Mesothelial cell of epicardium (in vitro differentiated cells): ENCODE results near the gene MARCHF6. TPM values are rescaled to one million over a fixed set of nuclear protein-coding genes. Genes with fewer than 3 reads are reported as not detected.
"Not testable (repeated sequence)": the region's sequence is repeated elsewhere in the genome, so short reads cannot be mapped to it uniquely, and the experiment has no call there.

Experiments
- DNase-seq, 2 experiments: peaks; one replicate each; pipeline ENCODE4 v3.0.0; 2021; ENCODE audit warnings: low spot score in 2 of 2; ENCODE audit not compliant: unreplicated experiment in 2 of 2
- H3K27ac Mint-ChIP-seq: 2 replicates; pipeline ENCODE4 v1.8.0; 2021; ENCODE audit warnings: mixed read lengths
- H3K27me3 Mint-ChIP-seq: 2 replicates; pipeline ENCODE4 v1.8.0; 2021; ENCODE audit warnings: low read depth, mixed read lengths
- H3K36me3 Mint-ChIP-seq: 2 replicates; pipeline ENCODE4 v1.8.0; 2021; ENCODE audit warnings: mixed read lengths
- H3K4me1 Mint-ChIP-seq: 2 replicates; pipeline ENCODE4 v1.8.0; 2021; ENCODE audit warnings: mixed read lengths
- H3K4me3 Mint-ChIP-seq: 2 replicates; pipeline ENCODE4 v1.8.0; 2021; ENCODE audit warnings: mild to moderate bottlenecking, moderate library complexity, mixed read lengths
- H3K9me3 Mint-ChIP-seq: 2 replicates; pipeline ENCODE4 v1.8.0; 2021; ENCODE audit warnings: mixed read lengths
- total RNA-seq: library from RNA; stranded (reverse); gene quantifications from 3 replicates; pipeline ENCODE4 v1.2.1, GENCODE V29; 2021
- TF ChIP-seq, protein P1 (sequence below): fragments of 200-600 bp; sonication (generic); IDR thresholded peaks from one replicate; pipeline ENCODE4 v1.5.0; 2021; ENCODE audit warnings: antibody characterized with exemption; ENCODE audit not compliant: unreplicated experiment

Gene MARCHF6
- total RNA-seq, 1 donor from 2014 or later: 273 TPM

DNA sequence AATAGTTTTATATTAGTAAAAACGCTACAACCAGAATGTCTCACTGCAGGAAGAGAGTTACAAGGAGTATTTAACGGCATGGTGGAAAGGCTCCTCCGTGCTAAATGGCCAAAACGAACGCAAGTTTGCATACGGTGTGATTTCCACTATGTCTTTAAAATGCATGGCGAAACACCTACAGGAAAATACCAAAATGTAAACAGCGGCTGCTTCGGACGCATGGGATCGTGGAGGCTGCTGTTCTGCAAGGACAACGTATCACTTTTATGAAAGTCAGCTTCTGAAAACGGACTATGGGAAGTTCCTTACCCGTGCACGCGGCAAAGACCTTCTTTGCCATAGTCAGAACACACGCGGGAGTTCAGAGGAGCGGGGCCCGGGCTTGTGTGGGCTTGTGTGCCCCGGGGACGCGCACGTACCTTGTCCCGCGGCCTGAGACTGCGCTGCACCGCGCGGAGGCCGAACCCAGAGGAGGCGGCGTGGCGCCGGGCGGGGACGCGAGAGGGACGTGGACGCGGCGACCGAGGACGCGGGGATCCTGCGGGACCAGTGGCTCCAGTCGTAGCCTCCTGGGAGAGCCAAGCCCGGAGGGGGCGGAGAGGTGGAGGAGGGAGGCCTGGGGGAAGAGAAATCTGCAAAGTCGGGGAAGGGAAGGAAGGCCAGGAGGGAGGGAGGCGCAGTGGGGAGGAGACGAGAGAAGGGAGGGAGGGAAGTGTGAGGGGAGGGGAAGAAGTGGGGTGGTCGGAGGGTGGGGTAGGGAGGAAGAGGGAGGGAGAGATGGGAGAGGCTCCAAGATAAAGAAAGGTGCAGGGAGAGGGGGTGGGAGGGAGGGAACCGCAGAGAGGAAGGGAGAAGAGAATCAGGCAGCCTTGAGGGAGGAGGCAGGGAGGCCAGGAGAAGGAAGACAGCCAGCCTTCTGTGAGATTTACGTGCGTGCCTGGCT is 46.0 kb upstream of the MARCHF6 start, which contains the start of gene CMBL:
Gene CMBL (minus strand): TSS at position 697 of the 943 bp plus-strand sequence. CDS start 17,140 bp downstream, outside the sequence.
- H3K9me3 Mint-ChIP-seq: no peaks in the 10 kb centered on the region
- H3K4me1 Mint-ChIP-seq: peaks cover 28% of the 10 kb centered on the region
- peak within 1 kb of the TSS; percentile 89 for H3K4me3 Mint-ChIP-seq
- H3K27ac Mint-ChIP-seq: peak within 1 kb of the TSS; percentile 95
- TF ChIP-seq, protein P1, sequence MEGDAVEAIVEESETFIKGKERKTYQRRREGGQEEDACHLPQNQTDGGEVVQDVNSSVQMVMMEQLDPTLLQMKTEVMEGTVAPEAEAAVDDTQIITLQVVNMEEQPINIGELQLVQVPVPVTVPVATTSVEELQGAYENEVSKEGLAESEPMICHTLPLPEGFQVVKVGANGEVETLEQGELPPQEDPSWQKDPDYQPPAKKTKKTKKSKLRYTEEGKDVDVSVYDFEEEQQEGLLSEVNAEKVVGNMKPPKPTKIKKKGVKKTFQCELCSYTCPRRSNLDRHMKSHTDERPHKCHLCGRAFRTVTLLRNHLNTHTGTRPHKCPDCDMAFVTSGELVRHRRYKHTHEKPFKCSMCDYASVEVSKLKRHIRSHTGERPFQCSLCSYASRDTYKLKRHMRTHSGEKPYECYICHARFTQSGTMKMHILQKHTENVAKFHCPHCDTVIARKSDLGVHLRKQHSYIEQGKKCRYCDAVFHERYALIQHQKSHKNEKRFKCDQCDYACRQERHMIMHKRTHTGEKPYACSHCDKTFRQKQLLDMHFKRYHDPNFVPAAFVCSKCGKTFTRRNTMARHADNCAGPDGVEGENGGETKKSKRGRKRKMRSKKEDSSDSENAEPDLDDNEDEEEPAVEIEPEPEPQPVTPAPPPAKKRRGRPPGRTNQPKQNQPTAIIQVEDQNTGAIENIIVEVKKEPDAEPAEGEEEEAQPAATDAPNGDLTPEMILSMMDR: no peak
- no peaks in the 10 kb centered on the region for H3K27me3 Mint-ChIP-seq
- H3K36me3 Mint-ChIP-seq: peaks cover 7% of the 10 kb centered on the region
- peak; percentile 36 to 68 for DNase-seq

DNA sequence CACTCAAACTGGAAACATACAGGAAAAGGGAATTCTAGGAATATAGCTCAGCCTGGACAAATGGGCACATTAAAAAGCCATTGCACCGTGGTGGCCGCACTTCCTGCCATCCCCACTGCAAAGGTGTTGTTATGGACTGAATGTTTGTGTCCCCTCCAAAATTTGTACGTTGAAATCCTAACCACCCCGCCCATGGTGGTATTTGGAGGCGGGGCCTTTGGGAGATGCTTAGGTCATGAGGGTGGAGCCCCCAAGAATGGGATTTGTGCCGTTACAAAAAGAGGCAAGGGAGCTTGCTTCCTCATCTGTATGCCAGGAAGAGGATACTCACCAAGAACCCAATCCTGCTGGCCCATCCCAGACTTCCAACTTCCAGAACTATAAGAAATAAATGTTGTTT is 44.7 kb upstream of the MARCHF6 start:
- no peak overlapping the region for H3K27ac Mint-ChIP-seq
- TF ChIP-seq, protein P1: no peak
- H3K36me3 Mint-ChIP-seq: peaks cover 3% of the 10 kb centered on the region
- H3K4me3 Mint-ChIP-seq: peak overlapping the region; percentile 51
- H3K4me1 Mint-ChIP-seq: peaks cover 28% of the 10 kb centered on the region
- H3K27me3 Mint-ChIP-seq: no peaks in the 10 kb centered on the region
- DNase-seq: no peak
- H3K9me3 Mint-ChIP-seq: no peaks in the 10 kb centered on the region

DNA sequence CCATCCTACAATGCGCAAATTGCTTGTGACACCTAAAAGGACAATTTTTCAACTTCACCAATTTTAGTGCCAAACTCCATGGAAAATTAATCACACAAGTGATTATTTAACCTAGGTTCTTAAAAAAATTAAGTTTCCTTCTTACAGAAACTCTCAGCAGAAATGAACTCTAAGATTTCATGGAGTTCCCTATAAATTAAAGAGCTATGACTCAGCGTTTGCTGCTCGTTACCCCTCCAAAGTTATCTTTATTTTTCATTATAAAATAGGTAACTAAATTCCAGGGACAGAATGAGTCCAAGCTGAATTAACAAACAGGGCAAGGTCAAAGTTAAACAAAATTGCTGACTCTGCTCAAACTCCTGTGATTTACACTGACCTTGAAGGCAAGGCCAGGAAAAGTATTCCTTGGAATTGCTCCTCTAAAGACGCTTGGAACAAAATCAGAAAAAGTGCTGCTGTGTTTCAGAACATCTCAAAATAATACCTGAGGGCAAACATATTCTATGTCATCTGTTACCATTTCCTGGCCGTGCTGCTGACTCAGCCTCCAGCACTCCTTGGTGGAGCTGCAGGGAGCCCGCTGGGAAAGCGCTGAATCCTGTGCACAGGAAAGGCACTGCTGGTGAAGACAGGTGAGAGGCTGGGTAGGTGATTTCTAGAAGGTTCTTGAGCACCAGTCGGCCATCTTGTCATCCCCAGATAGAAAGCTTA is 43.3 kb upstream of the MARCHF6 start:
- H3K9me3 Mint-ChIP-seq: no peaks in the 10 kb centered on the region
- H3K4me3 Mint-ChIP-seq: no peak overlapping the region
- H3K27ac Mint-ChIP-seq: peak overlapping the region; percentile 82
- H3K27me3 Mint-ChIP-seq: no peaks in the 10 kb centered on the region
- DNase-seq: no peak
- peaks cover 28% of the 10 kb centered on the region for H3K4me1 Mint-ChIP-seq
- TF ChIP-seq, protein P1: no peak
- H3K36me3 Mint-ChIP-seq: no peaks in the 10 kb centered on the region

DNA sequence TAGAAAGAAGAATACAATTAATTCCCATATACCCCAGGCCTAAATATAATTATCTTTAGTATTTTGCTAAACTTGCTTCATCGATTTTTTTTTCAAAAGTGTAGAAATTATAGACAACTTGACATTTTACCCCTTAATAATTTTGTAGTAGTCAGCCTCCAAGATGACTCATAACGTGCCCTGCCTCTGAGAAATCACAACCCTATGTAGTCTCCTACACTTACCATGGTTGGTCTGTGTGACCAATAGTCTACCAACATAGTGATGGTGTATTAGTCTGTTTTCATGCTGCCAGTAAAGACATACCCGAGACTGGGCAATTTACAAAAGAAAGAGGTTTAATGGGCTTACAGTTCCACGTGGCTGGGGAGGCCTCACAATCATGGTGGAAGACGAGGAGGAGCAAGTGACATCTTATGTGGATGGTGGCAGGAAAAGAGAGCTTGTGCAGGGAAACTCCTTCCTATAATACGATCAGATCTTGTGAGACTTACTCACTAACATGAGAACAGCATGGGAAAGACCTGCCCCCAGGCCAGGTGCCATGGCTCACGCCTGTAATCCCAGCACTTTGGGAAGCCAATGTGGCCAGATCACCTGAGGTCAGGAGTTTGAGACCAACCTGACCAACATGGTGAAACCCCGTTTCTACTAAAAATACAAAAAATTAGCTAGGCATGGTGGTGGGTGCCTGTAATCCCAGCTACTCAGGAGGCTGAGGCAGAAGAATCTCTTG is 42.5 kb upstream of the MARCHF6 start:
- not testable (repeated sequence) for H3K4me3 Mint-ChIP-seq, H3K9me3 Mint-ChIP-seq, H3K36me3 Mint-ChIP-seq, H3K27me3 Mint-ChIP-seq, DNase-seq
- Mint-ChIP-seq H3K27ac (peak overlapping the region; percentile 82), H3K4me1 (peaks cover 27% of the 10 kb centered on the region)

DNA sequence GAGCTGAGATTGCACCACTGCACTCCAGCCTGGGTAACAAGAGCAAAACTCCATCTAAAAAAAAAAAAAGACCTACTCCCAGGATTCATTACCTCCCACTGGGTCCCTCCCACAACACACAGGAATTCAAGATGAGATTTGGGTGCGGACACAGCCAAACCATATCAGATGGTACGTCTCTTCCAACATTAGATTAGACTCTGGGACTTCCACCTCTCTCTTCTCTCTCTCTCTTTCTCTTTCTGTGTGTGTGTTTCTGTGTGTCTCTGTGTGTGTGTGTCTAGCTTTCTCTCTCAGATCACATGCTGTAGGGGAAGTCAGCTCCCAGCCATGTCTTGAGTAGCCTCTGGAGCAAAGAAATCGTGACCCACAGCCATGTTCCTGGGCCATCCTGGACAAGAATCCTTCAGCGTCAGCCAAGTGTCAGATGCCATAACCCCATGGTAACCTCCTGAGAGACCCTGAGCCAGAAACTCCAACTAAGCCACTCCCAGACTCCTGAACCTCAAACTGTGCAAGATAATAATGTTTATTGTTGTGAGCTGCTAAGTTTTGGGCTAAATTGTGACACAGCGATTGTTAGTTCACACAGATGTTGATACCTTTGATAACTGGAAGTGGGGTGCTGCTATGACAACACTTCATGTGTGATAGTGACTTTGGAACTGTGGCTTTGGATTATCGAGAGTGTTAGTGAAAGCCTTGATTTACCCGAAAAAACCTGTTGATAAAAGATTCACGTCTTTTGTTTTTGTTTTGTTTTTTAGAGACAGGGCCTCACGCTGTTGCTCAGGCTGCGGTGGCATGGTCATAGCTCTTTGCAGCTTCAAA is 41.7 kb upstream of the MARCHF6 start:
- Mint-ChIP-seq H3K27ac (no peak overlapping the region), H3K27me3 (no peaks in the 10 kb centered on the region), H3K4me3 (no peak overlapping the region), H3K9me3 (no peaks in the 10 kb centered on the region), H3K4me1 (peaks cover 19% of the 10 kb centered on the region), H3K36me3 (no peaks in the 10 kb centered on the region)
- no peak for DNase-seq
- TF ChIP-seq, protein P1: no peak
